GM18909 (cell line): ENCODE measurements around the gene CFAP58.
"Not testable (repeated sequence)": the region's sequence is repeated elsewhere in the genome, so short reads cannot be mapped to it uniquely, and the experiment has no call there.

Experiments used
- ATAC-seq: cut with Tn5 transposase; IDR thresholded peaks from one replicate; pipeline ENCODE4 v1.9.1; 2021; ENCODE audit warnings: mild to moderate bottlenecking; ENCODE audit not compliant: unreplicated experiment, poor library complexity

Gene CFAP58

GRCh38 chr10:104424719-104425118 is 71.1 kb downstream of the CFAP58 start:
- ATAC-seq: peak; percentile 95

- ATAC-seq: no peak
Measured at GRCh38 chr10:104427989-104428388, 74.4 kb downstream of the CFAP58 start.

GRCh38 chr10:104429846-104430245 is 76.2 kb downstream of the CFAP58 start:
- ATAC-seq: no peak

GRCh38 chr10:104430360-104430759 is 76.7 kb downstream of the CFAP58 start:
- ATAC-seq: no peak

GRCh38 chr10:104433669-104434068 is 80.0 kb downstream of the CFAP58 start:
- no peak for ATAC-seq

GRCh38 chr10:104434601-104435000 is 81.0 kb downstream of the CFAP58 start:
- ATAC-seq: no peak

GRCh38 chr10:104435822-104436221 is 82.2 kb downstream of the CFAP58 start:
- ATAC-seq: no peak

GRCh38 chr10:104437226-104437625 is 83.6 kb downstream of the CFAP58 start:
- ATAC-seq: no peak

GRCh38 chr10:104440221-104440620 is 86.6 kb downstream of the CFAP58 start:
- no peak for ATAC-seq

GRCh38 chr10:104441329-104442000 is 87.8 kb downstream of the CFAP58 start:
- ATAC-seq: no peak

- ATAC-seq: no peak
Measured at GRCh38 chr10:104445359-104445758, 91.7 kb downstream of the CFAP58 start.

GRCh38 chr10:104446151-104446550 is 92.5 kb downstream of the CFAP58 start:
- no peak for ATAC-seq

GRCh38 chr10:104447331-104447730 is 93.7 kb downstream of the CFAP58 start:
- ATAC-seq: no peak

- no peak for ATAC-seq
Measured at GRCh38 chr10:104447906-104448305, 94.3 kb downstream of the CFAP58 start.

GRCh38 chr10:104449391-104449790 is 95.8 kb downstream of the CFAP58 start:
- no peak for ATAC-seq

- no peak for ATAC-seq
Measured at GRCh38 chr10:104450490-104450889, 96.9 kb downstream of the CFAP58 start.

GRCh38 chr10:104450954-104451353 is 97.3 kb downstream of the CFAP58 start:
- ATAC-seq: no peak

GRCh38 chr10:104452977-104453376 is 99.3 kb downstream of the CFAP58 start:
- ATAC-seq: no peak

GRCh38 chr10:104456802-104457542 is 103.3 kb downstream of the CFAP58 start:
- peak; percentile 68 for ATAC-seq

- no peak for ATAC-seq
Measured at GRCh38 chr10:104457543-104457828, 103.9 kb downstream of the CFAP58 start.

- not testable (repeated sequence) for ATAC-seq
Measured at GRCh38 chr10:104465575-104465974, 111.9 kb downstream of the CFAP58 start.

GRCh38 chr10:104468818-104469217 is 115.2 kb downstream of the CFAP58 start:
- not testable (repeated sequence) for ATAC-seq
